SIG-M5 treated with dmso at 0.1 percent for 504 hours (cell line): Measurements from ENCODE around the gene COL4A2.
"Not testable (repeated sequence)": the region's sequence is repeated elsewhere in the genome, so short reads cannot be mapped to it uniquely, and the experiment has no call there.

Experiments used
- DNase-seq: peaks from one replicate; lab custom pipeline; 2025; ENCODE audit not compliant: unreplicated experiment; lab: John Stamatoyannopoulos, UW

Gene COL4A2

DNA sequence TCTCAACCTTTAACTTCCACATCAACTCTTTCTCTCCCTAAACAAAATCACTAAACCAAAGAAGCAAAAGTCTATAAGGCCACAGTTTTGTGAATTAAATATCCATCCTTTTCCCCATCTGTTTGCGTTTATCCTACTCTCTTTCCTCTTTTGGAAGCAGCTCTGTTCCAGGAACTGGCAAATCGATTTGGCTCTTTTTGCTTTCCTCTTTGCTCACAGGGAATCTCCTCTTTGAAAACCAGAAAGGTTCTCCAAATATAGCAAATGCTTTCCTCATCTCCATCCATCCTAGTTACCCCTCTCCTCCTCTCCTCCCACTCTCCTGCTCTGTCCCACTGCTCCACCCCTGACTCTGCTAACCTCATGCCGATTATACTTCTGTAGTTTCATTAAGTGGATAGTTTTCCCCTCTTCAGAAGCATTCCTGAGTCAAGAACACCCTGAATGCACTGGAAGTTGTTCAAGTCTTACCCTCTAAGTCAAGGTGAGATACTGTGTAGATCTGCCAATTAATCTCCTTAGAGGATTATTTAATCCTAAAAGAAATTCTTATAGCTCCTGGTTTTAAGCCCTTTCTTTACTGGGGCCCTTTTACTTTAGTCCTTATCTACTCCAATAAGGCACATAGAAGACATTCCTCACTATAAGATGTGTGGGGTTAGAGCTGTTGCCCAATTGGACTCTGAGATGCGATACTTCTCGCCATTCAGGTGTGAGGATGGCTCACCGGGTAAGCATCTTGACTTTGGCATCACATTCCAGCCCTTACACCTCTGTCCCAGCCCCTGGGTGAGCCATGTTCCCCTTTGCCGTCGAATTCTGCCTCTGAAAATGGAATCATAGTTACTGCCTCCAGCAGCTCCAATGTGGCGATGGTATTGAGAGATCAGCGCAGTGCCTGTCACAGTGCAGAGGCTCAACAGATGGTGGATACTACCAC lies 67.6 kb downstream of the COL4A2 start:
- no peak for DNase-seq

DNA sequence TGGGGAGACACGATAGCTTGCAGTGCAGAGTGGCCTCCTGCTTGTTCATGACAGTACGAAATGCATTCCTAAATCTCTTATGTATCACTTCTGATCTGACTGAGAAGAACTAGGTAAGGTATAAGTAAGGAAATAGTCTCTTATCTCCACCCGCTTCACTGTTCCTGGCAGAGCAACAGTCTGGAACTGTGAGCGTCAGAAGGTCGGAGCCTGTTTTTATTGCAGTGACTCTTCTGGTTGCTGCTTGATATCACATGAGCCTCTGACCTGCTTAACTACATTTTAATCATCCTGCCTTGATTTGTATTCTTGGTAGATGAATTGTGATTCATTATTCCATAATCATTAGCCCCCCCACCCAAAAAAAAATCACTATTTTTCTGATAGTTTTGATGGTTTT lies 69.0 kb downstream of the COL4A2 start:
- no peak for DNase-seq

DNA sequence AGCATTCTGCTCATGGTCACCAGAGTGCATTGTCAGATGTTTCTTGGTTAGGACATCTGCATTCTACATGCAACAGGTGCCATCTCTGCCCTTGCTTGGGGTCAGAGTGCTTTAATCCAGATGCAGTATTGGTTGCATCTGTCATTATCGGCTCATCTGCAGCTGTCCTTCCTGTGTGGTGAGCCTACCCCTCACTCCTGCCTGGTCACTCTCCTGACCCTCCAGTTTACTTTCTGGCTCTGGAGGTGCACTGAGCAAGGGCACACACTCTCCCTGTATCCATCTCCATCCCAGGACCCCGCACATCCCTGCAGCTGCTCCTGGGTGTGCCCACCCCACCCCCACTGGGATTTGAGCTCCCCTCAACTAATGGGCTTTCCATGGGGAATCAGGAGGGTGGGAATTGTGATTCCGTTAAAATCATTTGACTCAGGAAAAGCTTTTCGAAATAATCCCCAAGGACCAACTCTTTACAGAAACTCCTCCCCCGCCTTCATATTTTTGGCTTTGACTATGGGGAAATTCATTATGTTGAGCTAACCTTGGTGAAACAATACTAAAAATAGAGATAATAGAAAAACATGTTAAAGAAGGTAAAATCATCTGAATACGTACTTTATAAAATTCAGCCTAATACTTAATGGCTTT lies 70.2 kb downstream of the COL4A2 start:
- DNase-seq, result no peak

DNA sequence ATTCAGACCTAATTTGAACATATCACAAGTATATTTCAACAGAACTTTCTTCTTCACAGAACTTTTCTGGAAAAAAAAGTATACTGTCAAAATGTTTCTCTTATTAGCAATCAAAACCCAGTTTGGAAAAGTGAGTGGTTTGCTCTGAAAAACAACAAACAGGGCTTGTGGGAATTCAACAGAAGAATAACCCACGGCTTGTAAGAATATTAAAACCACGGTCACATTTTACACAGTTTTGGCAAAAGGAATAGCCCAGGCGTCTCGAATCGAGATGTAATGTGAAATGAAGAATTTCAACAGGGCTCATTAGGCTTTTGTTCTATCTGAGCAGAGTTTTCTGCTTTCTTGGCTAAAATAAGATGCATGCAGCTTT lies 70.7 kb downstream of the COL4A2 start:
- no peak for DNase-seq

DNA sequence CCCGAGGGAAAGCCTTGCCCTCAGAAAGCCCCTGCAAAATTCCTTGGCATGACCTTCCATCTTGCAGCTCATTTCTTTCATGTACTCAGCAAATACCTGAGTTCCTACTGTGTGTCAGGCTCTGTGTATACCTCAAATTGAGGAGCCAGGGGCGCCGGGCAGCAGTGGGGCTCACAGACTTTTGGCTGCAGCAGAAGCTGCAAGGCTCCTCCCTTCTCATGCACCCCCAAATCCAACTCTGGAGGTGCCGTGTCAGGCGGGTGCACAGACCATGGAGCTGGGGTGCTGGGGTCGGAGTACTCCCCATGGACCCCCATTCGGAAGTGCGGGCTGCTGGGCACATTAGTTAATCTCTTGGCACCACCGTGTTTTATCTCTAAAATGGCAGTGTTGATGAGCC lies 72.3 kb downstream of the COL4A2 start:
- no peak for DNase-seq

DNA sequence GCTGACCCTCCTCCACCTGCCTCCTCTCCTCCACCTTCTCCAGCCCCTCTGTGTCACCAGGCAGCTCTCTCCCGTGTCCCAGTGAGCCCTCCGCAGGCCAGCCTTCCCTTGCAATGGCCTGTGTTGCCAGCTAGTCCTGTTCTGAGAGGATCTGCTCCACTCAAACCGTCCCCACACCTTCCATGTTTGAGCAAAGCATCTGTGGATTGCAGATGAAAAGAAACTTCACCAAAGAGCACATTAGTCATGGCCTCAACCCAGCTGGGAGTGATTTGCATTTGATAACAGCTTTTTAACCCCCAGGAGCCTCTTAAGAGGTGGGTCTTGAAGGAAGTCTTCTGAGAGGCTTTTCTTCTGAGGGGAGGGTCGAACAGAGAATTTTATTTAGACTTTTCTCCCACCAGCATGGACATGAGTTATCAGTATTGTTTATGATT lies 72.8 kb downstream of the COL4A2 start:
- no peak for DNase-seq

DNA sequence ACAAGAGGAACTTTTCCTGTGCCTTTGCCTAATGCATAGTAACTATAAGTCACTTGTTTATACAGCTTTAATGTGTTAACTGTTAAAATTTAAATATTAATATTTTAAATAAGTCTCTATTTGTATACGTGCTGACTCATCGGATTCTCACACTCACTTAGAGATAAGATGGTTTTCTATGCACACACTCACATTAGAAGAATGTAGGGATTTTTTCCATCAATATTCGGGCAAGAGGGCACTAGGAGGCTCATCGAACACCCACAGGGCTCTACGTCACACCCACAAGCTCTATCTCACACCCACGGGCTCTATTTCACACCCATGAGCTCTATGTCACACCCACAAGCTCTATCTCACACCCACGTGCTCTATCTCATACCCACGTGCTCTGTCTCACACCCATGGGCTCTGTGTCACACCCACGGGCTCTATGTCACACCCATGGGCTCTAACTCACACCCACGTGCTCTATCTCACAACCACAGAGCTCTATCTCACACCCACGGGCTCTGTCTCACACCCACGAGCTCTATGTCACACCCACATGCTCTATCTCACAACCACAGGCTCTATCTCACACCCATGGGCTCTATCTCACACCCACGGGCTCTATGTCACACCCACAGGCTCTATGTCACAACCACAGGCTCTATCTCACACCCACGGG lies 73.4 kb downstream of the COL4A2 start:
- DNase-seq, result no peak

DNA sequence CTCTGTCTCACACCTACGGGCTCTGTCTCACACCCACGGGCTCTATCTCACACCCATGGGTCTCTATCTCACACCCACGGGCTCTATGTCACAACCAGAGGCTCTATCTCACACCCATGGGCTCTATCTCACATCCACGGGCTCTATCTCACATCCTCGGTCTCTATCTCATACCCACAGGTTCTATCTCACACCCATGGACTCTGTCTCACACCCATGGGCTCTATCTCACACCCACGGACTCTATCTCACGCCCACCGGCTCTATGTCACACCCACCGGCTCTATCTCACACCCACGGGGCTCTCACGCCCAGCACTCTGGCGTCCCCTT lies 73.9 kb downstream of the COL4A2 start:
- DNase-seq, result no peak

DNA sequence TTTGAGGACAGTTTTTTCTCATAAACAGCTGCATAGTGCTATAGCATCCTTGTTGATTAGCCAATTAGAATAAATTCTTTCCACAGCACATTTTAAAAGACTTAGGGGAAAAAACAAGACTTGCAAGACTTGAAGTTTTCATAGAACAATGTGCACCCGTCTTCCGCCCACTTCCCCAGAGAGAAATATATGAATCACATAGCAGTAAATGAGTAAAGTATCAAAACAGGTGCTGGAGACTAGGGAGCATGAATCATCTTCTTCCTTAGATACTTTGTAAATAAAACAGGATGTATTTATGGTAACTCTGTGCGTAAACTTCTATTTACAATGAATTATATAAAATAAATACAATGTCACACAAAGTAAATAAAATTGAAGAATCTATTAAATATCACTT lies 75.1 kb downstream of the COL4A2 start:
- DNase-seq, result no peak

DNA sequence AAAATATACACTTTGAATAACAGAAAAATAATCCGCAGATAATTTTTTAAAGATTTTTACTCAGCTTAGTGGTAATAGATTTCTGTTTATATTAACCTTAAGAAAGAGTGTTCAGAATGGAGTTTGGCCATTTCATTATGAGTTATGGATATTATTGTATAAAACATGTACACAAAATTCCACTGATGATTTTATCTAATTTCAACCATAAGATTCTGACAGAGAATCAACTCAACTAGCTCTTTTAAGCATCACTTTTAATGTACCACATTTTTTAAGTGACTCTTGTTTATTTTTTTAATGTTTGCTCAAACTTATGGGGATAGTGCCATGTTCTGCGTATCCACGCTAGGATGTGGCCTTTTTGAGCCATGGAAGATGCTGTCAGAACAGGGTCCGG lies 75.7 kb downstream of the COL4A2 start:
- no peak for DNase-seq

DNA sequence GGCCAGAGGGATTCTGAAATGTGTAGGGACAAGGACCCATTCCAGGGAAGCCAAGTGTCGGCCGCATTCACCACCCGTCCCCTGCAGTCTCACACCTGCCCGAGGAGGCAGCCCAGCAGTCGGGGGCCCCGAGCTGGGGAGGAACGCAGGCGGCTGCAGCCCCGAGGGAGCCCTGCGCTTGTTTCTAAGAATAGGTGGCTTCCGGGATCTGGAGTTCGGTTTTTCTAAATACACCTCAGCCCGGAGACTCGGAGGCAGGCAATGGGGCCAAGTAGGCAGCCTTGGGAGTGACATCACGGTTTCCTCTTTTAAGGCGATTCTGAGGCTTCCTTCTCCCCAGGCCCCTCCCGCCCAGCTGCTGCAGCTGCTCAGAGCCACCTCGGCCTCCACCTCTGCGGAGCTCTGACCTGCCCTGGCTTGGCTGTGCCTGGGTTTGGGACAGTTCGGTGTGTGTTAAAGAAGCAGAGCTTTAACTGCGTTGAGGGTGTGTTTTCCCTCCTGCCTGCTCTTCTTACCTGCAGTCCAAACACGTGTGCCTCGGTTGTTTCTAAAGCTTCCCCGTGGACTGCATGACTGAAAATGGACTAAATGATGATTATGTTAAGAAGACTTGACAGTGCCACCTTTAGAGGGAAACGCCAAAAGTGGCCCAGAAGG lies 80.5 kb downstream of the COL4A2 start:
- peak; percentile 36 for DNase-seq

DNA sequence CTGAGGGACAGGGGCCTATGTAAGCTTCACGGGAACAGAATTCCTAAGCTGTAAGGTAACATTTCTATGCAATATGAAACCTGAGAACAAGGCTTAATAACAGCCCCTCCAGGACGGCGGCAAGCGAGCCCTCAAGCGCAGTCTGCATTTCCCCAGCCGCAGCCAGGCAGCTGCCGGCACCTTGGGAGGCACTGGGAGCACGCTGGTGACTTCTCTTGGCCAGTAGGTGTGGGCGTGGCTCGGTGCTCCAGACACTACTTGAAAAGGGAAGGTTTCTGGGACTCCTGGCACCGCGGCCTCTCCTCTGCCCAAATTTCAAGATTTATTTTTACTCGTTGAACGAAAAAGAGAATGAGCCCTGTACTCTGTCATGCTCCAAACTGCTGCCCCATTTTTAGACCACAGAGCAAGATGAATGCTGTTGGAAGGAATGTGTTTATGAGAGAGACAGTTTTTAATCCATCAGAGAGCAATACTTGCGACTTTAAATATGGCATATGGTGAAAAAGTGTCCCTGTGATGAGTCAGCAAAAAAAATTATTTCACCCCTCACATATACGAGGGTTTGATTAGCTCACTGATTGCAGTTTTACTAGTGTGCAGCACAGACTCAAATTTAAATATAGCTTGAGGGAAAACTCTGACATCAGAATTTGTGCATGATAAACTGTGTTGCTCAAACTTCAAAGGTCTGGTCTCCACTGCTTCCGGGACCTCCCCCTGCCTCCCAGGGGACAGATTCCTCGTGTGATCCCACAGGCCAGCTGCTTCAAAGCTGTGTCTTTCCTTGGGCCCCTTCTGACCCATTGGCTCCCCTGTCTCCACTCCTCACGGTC lies 81.2 kb downstream of the COL4A2 start:
- DNase-seq, result no peak

DNA sequence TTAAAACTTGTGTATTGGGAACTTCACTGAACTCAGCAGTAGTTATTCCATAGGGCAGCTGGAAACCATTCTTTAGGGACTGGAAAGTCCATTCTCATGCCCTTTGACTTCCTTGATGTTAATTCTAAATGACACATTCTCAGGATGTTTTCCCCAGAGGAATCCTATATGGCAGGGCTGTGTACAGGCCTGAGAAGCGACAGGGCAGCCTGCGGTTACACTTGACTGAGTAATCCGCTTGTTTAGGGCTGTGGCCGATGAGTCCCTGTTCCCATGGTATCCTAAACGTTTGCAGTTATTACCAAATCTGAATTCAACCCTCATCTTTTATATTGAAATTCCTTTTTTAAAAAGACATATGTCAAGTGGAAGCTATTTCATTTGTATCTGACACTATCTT lies 83.5 kb downstream of the COL4A2 start:
- no peak for DNase-seq

DNA sequence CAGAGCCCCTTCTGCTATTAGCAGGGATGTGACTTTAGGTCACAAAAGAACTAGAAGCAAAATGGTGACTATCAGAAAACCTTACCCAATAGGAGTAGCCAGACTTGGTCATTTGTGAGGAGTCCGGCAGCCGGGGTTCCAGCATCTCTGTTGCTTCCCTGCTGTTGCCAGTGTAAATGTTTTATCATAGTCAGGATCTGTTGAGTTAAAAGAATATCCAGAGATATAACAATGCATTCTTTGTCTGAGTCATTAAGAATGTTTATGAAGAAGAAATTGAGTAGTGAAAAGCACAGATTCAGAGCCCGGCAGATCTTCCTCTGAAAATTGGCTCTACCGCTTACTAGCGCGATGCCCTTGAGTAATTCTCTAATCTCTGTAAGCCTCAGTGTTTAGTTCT lies 84.2 kb downstream of the COL4A2 start:
- DNase-seq, result no peak

DNA sequence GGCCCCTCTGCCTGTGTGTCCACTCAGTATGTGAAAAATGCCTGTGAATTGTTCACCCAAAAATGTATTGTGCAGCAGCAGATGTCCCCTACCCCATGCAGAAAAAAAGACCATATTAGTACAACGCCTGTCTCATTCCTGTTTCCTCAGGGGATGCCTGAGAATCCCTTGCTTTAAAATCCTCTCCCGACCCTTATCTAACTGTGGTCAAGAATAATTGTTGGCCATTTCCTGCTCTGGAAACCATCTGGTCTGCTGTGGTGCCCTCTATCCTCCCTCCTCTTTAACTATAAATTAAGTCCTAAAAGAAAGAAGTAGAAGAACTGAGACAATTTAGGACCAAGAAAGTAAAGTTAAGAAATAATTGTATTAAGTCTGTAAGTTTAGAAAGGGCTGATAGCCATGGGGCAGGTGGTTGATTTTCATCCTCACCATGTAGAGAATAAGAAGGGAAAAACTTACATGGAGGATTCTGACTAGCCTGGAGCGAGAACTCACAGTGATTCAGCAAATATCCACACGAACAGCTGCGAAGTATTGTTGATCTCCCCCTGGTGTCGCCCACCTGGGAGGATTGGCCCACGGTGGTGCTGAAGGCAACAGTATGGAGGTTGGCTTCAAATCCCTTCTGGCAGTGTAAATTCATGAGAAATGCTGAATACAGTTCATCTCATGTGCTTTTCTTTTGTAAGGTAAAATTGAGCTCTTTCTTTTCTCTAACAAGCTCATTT lies 85.6 kb downstream of the COL4A2 start:
- no peak for DNase-seq

DNA sequence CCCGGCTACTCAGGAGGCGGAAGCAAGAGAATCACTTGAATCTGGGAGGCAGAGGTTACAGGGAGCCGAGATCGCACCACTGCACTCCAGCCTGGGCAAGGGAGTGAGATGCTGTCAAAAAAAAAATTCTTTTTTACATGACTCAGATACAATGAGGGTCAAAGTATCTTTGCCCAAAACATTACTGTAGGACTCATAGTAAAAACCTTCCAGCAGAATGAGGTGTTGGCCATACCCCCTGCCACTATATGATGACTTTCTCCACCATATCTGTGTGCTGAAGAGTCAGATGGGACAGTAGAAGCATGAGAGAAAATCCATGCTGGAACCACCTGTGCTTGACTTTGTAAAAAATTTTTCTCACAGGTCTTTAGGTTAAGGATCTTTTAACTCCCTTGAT lies 86.7 kb downstream of the COL4A2 start:
- DNase-seq, result no peak

DNA sequence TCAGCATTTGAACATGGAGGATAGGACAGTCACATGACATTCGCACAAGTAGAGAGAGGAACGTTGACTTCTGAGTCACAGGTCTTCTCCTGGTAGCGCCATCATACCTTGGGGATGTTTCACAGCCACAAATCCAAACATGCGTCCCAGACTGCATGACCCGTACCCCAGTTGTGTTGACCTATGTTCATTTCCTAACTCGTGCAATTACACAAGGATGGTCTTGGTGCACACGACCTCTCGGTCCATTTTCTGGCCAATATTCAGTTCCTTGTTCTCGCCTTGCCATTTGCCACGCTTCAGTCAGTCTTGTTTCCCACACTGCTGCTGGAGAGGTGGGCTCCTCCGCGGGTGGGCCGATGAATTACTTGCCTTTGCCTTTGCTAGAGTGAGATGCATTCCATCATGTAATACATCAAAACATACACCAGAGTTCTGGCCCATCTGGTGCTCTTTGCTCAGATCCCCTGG lies 87.3 kb downstream of the COL4A2 start:
- no peak for DNase-seq

DNA sequence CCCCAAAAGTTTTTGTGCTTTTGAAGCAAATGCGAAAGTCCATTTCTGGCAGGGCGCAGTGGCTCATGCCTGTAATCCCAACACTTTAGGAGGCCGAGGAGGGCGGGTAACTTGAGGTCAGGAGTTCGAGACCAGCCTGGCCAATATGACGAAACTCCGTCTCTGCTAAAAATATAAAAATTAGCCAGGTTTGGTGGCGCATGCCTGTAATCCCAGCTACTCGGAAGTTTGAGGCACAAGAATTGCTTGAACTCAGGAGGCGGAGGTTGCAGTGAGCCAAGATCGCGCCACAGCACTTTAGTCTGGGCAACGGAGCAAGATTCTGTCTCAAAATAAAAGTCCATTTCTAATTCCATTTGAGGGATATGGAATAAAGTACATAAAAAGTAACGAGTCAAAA lies 88.5 kb downstream of the COL4A2 start:
- DNase-seq, result not testable (repeated sequence)

DNA sequence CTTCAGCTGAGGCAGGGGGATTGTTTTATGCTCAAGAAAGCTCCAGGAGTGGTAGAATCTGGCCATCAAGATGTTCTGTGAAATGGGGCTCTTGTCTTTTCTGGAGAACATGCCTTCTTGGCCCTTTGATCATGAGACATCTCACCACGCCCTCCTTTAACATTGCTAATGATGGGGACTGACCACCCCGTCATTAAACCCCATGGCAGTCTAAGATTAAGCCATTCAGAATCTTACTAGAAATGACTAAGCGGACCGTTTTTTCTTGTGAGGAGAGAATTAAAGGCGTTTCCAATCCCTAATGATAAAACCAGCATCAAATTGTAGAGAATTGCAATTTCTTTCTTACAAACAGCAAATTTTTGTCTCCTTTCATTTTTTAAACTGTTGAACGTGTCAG lies 89.4 kb downstream of the COL4A2 start:
- DNase-seq, result no peak

DNA sequence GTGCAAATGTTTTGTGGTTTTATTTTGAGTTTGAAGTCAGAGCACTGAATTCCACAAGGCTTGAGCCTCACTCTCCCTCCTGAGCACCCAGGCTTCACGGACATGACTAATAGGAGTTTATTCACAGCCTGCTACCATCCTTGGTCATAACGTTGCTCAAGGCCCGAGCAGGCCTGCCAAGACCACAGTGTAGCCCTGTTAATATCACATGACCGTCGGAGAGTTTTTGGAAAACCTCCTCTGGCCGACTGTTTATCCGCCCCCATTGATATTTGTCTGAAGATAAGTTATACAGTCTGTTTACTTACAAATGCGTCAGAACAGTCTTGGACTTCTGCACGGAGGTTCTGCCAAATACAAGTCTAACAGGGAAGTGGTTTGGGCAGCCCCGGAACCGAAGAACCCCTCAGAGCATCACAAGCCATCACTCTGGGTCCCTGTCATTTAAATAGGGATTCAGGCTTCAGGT lies 89.9 kb downstream of the COL4A2 start:
- no peak for DNase-seq
